Fibroblast of lung (primary cell): Measurements from ENCODE around the gene PELI3.

Experiments used
- EZH2 ChIP-seq: IDR thresholded peaks from 2 replicates; pipeline ENCODE4 v1.5.1; 2012; ENCODE audit warnings: low read length, control low read depth, mild to moderate bottlenecking; ENCODE audit errors: missing control alignments
- TF ChIP-seq, protein P1 (sequence below), 2 donors: IDR thresholded peaks in 1 of 2; conservative IDR thresholded peaks in 1 of 2; 1 replicate in 1 of 2; 2 replicates in 1 of 2; pipeline ENCODE4 v1.5.1; 2011 to 2012; ENCODE audit warnings: low read length in 2 of 2, control low read depth in 1 of 2, inconsistent platforms in 1 of 2, low read depth in 1 of 2, mild to moderate bottlenecking in 1 of 2

- TF ChIP-seq, protein P1, sequence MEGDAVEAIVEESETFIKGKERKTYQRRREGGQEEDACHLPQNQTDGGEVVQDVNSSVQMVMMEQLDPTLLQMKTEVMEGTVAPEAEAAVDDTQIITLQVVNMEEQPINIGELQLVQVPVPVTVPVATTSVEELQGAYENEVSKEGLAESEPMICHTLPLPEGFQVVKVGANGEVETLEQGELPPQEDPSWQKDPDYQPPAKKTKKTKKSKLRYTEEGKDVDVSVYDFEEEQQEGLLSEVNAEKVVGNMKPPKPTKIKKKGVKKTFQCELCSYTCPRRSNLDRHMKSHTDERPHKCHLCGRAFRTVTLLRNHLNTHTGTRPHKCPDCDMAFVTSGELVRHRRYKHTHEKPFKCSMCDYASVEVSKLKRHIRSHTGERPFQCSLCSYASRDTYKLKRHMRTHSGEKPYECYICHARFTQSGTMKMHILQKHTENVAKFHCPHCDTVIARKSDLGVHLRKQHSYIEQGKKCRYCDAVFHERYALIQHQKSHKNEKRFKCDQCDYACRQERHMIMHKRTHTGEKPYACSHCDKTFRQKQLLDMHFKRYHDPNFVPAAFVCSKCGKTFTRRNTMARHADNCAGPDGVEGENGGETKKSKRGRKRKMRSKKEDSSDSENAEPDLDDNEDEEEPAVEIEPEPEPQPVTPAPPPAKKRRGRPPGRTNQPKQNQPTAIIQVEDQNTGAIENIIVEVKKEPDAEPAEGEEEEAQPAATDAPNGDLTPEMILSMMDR (conservative IDR thresholded peaks at IDR 0.05 in 1 of 2, IDR thresholded peaks at IDR 0.05 in 1 of 2; ENCODE audit: low read depth in 1 of 2, low read length in 2 of 2): no peak
- no peak for TF ChIP-seq EZH2
Observed at GRCh38 chr11:66479394-66480116, 12.8 kb downstream of the PELI3 start.
